ENCODE results near the gene FAM78A. TPM values are rescaled to one million over a fixed set of nuclear protein-coding genes. Genes with fewer than 3 reads are reported as not detected.

FAM78A gene
- total RNA-seq, 1 donor from 2014 or later = 14.9 TPM

DNA sequence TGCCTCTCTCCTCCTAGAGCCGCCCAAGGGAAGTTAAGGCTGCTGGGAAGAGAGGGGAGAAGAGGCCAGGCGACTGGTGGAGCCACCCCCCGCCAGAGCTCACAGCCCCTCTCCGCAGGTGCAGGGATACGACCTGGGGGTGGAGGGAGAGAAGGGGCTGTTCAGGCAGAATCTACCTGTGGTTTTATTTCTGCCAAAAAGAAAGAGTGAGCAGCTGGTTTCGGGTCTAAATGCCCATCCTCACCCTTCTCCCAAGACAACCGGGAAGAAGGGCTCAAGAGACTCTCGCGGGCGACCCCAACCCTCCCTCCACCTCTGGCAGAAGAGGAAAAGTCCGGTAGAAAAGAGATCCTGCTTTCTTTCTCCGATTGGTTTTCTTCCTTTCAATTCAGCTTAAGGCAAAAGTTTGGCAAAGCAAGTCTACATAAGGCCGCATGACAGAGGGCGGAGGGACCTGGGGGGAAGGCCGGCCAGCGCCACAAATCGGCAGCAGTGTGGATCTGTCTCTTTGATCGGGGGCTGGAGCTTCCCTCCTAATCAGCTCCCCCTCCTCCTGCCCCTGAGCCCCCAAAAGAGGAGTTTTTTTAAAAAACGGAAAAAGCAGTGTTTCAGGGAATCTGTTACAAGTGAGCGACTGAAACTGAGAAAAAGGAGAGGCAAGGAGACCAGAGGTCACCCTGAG is 16.3 kb downstream of the FAM78A start:
- peaks cover 2% of the 10 kb centered on the region for H3K9me3 Mint-ChIP-seq (ENCODE audit: unreplicated experiment)
- H3K36me3 Mint-ChIP-seq (ENCODE audit: unreplicated experiment) = no peaks in the 10 kb centered on the region
- TF ChIP-seq, protein P1, sequence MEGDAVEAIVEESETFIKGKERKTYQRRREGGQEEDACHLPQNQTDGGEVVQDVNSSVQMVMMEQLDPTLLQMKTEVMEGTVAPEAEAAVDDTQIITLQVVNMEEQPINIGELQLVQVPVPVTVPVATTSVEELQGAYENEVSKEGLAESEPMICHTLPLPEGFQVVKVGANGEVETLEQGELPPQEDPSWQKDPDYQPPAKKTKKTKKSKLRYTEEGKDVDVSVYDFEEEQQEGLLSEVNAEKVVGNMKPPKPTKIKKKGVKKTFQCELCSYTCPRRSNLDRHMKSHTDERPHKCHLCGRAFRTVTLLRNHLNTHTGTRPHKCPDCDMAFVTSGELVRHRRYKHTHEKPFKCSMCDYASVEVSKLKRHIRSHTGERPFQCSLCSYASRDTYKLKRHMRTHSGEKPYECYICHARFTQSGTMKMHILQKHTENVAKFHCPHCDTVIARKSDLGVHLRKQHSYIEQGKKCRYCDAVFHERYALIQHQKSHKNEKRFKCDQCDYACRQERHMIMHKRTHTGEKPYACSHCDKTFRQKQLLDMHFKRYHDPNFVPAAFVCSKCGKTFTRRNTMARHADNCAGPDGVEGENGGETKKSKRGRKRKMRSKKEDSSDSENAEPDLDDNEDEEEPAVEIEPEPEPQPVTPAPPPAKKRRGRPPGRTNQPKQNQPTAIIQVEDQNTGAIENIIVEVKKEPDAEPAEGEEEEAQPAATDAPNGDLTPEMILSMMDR (IDR thresholded peaks at IDR 0.05; ENCODE audit: partially characterized antibody, unreplicated experiment) = no peak
- H3K4me3 Mint-ChIP-seq (ENCODE audit: unreplicated experiment) = no peak overlapping the region
- H3K4me1 Mint-ChIP-seq (ENCODE audit: low read depth, unreplicated experiment) = peaks cover 7% of the 10 kb centered on the region
- no peak overlapping the region for H3K27ac Mint-ChIP-seq (ENCODE audit: unreplicated experiment)
- no peaks in the 10 kb centered on the region for H3K27me3 Mint-ChIP-seq (ENCODE audit: unreplicated experiment)
- no peak for DNase-seq

DNA sequence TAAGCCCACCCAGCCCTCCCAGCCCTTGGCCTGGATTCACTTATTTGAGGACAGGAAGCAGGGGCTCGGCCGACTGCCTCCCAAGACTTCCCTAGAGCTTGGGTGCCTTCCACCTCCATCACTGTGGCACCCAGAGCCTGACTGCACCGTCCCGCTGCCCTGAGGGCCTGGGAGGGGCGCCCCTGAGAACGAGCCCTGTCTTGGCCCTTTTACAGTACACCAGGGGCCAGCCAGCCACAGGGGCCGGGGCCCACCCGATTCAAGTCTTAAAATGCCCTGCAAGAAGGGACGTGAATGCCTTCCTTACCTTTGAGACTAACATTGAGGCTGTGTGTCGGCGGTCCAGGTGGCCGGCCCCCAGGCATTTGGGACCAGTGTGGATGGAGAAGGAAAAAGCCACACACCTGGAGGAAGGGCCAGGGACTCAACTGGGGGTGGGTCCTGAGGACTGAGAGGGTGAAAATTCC is 16.8 kb downstream of the FAM78A start:
- TF ChIP-seq, protein P1 (IDR thresholded peaks at IDR 0.05; ENCODE audit: partially characterized antibody, unreplicated experiment) = no peak
- no peak for DNase-seq
- Mint-ChIP-seq H3K4me1 (ENCODE audit: low read depth, unreplicated experiment) (peaks cover 7% of the 10 kb centered on the region), H3K27me3 (ENCODE audit: unreplicated experiment) (no peaks in the 10 kb centered on the region), H3K4me3 (ENCODE audit: unreplicated experiment) (no peak overlapping the region), H3K9me3 (ENCODE audit: unreplicated experiment) (no peaks in the 10 kb centered on the region), H3K36me3 (ENCODE audit: unreplicated experiment) (no peaks in the 10 kb centered on the region), H3K27ac (ENCODE audit: unreplicated experiment) (no peak overlapping the region)

GRCh38 chr9:131258698-131259431 is 17.4 kb downstream of the FAM78A start:
- H3K27ac Mint-ChIP-seq (ENCODE audit: unreplicated experiment) = no peak overlapping the region
- no peaks in the 10 kb centered on the region for H3K27me3 Mint-ChIP-seq (ENCODE audit: unreplicated experiment)
- TF ChIP-seq, protein P1 (IDR thresholded peaks at IDR 0.05; ENCODE audit: partially characterized antibody, unreplicated experiment) = no peak
- peaks cover 9% of the 10 kb centered on the region for H3K4me1 Mint-ChIP-seq (ENCODE audit: low read depth, unreplicated experiment)
- DNase-seq = no peak
- no peaks in the 10 kb centered on the region for H3K9me3 Mint-ChIP-seq (ENCODE audit: unreplicated experiment)
- H3K36me3 Mint-ChIP-seq (ENCODE audit: unreplicated experiment) = no peaks in the 10 kb centered on the region
- no peak overlapping the region for H3K4me3 Mint-ChIP-seq (ENCODE audit: unreplicated experiment)

GRCh38 chr9:131258186-131258585 is 18.1 kb downstream of the FAM78A start:
- Mint-ChIP-seq H3K4me3 (ENCODE audit: unreplicated experiment) (no peak overlapping the region), H3K36me3 (ENCODE audit: unreplicated experiment) (no peaks in the 10 kb centered on the region), H3K27ac (ENCODE audit: unreplicated experiment) (no peak overlapping the region), H3K4me1 (ENCODE audit: low read depth, unreplicated experiment) (peaks cover 11% of the 10 kb centered on the region), H3K9me3 (ENCODE audit: unreplicated experiment) (no peaks in the 10 kb centered on the region), H3K27me3 (ENCODE audit: unreplicated experiment) (no peaks in the 10 kb centered on the region)
- TF ChIP-seq, protein P1 (IDR thresholded peaks at IDR 0.05; ENCODE audit: partially characterized antibody, unreplicated experiment) = no peak
- DNase-seq = no peak

All from glutamatergic neuron (in vitro differentiated cells).